NCI-H526 (cell line): ENCODE results near the gene ACTRT2.

Experiments
- DNase-seq, 2 experiments: peaks; one replicate each; lab custom pipeline; 2025; lab: John Stamatoyannopoulos, UW

The ACTRT2 gene

GRCh38 chr1:2983706-2984398, 37.4 kb upstream of the ACTRT2 start:
- no peak for DNase-seq

- no peak for DNase-seq
Observed at GRCh38 chr1:2984399-2985061, 36.7 kb upstream of the ACTRT2 start.

DNA sequence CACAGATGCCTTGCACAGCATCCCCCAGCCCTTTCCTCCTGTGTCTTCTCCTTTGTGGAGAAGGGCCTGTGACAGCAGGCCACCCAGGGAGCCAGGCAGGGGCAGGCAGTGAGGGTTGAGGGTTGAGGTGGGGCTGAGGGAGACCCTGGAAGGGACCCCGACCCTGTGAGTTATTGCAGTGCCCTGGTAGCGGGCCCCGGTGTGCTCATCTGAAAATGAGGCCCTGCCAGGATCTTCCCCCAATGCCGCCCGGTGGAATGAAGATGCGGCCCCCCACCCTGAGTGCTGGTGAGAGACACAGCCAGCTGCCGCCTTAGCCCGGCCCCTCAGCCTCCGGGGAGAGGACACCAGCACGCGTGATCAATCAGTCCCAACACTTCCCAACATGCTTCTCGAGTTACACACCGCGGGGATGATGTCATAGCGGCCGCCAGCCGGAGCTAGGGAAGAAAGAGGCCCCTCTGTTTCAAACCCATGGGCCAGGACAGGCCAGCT, 36.2 kb upstream of the ACTRT2 start:
- DNase-seq: no peak

GRCh38 chr1:2985694-2986548, 35.3 kb upstream of the ACTRT2 start:
- no peak for DNase-seq

DNA sequence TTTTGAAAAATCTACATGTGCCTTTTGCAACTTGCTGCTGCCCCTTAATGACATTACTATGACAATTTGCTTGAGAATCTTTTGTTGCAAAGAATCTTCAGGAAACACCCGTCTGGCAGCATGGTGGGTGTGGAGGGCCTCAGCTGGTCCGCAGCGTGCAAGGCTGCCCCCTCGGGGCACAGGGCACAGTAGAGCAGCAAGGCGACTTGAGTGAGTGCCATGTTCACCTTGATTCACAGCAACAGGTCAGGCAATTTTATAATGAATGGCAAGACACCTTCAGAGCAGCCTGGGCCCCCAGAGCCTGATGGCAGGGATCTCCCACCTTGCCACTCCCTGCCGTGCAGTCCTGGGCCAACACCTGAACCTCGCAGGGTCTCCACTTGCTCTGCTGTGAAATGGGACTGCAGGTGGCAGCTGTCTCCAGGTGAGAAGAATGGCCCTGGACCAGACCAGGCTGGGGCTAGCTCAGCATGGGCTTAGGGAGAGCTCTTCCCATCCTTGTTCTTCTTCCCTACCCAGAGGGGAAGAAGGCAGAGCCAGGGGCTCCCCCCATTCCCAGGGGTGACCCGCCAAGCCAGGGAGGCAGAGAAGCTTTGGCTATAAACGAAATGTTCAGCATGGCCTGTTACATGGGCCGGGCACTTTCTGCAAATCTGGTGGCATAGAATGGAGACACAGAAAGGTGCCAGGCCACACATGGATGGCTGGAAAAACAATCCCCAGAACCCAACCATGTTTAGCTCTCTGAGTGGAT, 34.5 kb upstream of the ACTRT2 start:
- no peak for DNase-seq

- DNase-seq: no peak
Observed at GRCh38 chr1:2987773-2988172, 33.5 kb upstream of the ACTRT2 start.

DNA sequence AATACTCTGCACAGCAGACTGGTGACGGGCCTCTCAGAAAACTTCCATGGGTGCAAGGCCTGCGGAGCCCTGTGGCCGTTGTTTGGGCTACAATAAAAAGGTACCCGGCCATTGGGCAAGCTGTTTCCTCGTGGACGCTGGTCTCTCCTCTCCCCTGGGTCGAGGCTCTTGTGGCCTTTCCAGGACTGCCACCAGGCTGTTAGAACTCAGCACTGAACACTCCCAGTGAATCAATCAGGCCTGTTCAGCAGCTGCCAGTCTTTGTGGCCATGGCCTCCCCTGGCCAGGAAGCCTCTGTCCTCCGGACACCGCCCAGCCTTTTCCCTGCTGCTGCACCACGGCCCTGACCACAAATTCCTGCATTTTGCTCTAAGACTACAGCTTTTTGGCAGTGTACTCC, 33.0 kb upstream of the ACTRT2 start:
- no peak for DNase-seq

DNA sequence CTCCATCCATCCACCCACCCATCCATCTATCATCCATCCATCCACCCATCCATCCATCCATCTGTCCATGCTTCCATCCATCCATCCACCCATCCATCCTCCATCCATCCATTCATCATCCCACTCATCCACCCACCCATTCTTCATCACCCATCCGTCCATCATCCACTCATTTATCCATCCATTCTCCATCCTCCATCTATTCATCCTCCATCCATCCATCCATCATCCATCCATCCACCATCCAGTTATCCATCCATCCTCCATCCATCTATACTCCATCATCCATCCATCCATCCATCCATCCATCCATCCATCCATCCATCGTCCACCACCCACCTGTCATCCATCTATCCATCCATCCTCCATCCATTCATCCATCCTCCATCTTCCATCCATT, 32.1 kb upstream of the ACTRT2 start:
- DNase-seq: no peak

- no peak for DNase-seq
Observed at GRCh38 chr1:2989976-2990375, 31.3 kb upstream of the ACTRT2 start.

DNA sequence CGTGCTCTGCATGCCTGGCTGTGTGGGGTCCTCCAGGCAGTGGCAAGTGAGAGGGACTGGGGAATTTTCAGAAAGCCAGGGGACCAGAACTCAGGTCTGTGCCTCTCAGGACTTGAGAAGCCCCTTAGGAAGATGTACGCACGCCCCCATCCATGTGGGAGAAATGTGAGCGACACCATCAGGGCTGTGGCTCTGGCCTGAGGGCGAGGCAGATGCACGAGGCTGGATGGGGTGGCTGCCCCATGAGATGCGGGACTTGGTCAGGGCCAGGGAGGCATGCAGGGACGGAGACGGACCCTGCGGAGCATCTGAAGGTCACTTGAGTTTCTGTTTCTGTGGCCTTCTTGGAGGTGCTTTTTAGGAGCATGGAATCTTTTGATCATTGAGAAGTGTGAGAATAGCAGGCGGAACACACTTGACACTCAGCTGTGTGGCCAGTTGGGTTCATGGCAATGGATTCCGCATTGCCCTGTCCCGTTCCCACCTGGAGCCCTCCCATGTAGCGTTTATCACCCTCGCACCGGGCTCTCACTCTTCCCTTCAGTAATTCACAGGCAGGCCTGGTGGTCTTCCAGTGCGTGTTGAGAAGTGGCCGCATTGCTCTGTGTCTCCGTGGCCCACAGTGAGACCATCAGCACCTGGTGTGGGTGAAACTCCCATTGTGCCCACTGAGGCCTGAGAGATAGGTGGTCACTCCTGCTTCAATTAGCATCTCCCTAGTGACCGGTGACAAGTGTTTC, 30.7 kb upstream of the ACTRT2 start:
- no peak for DNase-seq

GRCh38 chr1:2991753-2992495, 29.3 kb upstream of the ACTRT2 start:
- no peak for DNase-seq

- no peak for DNase-seq
Observed at GRCh38 chr1:2998503-2999100, 22.7 kb upstream of the ACTRT2 start.

GRCh38 chr1:2999138-2999537, 22.1 kb upstream of the ACTRT2 start:
- DNase-seq: no peak

GRCh38 chr1:2999571-2999970, 21.7 kb upstream of the ACTRT2 start:
- DNase-seq: no peak

- no peak for DNase-seq
Observed at GRCh38 chr1:3000214-3000613, 21.1 kb upstream of the ACTRT2 start.

DNA sequence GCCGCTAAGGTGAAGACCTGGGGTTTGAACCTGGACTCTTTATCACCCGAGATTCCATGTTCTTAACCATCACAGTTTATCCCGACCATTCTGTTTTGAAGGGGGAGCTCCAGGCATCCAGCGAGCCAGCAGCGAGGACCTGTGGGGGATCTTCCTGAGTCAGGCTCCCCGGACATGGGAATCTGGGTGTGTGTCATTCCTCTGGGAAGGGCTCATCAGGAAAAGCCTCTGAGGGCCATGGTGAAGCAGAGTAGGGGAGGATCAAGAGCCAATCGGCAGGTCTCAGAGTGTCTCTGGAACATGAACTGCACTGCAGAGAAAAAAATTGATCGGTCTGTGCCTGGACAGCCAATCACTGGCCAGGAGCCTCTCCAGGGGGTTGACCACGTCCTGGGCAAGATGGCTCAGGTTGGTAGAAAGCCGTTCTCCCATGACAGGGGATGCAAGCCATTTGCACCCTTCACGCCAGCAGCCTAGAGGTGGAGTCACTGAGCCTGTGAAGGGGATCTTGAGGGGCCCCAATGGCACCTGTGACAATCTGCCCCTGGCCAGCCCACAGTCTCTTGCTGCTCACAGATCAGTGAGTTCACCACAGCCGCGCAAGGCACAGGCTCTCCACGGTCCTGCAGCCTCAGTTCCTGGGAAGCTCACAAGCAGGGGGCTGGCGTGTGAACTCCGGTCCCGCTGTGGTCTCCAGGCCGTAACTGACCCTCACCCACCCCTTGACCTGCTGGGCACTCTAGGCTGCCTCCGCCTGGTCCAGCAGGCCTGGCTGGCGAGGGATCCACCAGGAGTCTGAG, 20.4 kb upstream of the ACTRT2 start:
- DNase-seq: no peak

DNA sequence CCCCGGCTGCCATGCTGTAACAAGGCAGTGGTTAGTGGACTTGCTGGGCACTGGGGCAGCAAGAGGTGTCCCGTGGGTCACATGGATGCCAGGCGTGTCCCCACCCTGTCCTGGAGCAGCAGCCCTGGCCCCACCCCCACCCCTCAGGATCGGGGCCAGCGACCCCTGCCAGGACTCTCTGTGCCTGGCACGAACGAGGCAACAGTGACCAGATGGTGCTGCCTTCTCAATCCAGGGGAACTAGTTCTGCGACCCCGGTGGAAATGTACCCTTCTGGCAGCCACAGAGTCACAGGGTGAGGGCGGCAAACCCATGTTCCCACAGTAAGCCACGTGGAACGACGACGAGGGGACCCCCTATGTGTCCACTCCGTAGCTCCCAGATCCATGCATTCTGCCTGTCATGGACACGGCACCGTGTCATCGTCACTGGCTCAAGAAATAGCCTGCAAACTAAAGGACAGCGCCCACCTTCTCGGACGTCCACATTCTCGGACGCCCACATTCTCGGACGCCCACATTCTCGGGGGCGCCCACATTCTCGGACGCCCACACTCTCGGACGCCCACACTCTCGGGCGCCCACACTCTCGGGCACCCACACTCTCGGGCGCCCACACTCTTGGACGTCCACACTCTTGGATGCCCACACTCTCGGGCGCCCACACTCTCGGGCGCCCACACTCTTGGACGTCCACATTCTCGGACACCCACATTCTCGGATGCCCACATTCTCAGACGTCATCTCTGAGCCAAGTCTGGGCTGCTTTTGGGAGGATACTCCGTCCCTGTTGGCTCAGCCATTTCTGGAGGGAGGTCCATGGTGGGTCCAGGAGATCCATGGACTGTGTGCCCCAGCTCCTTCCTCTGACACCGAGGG, 19.6 kb upstream of the ACTRT2 start:
- no peak for DNase-seq

- no peak for DNase-seq
Observed at GRCh38 chr1:3002349-3003038, 18.8 kb upstream of the ACTRT2 start.
